ENCODE results near the gene DLEC1.

- TF ChIP-seq CTCF (conservative IDR thresholded peaks at IDR 0.05 in 1 of 2, IDR thresholded peaks at IDR 0.05 in 1 of 2; ENCODE audit: extremely low read depth in 1 of 2, insufficient read depth in 1 of 2, low read depth in 1 of 2, low read length in 2 of 2) (no peak), EZH2 (IDR thresholded peaks at IDR 0.05; ENCODE audit: borderline replicate concordance, low read length) (no peak)
Observed at GRCh38 chr3:38026856-38027255, 12.2 kb upstream of the DLEC1 start.

All from mammary epithelial cell (primary cell).